Ovary (tissue), 9 donors: Measurements from ENCODE around the gene CPED1. TPM values are rescaled to one million over a fixed set of nuclear protein-coding genes. Genes with fewer than 3 reads are reported as not detected.
"Not testable (repeated sequence)": the region's sequence is repeated elsewhere in the genome, so short reads cannot be mapped to it uniquely, and the experiment has no call there.

Experiments used
- DNase-seq, 5 donors: peaks; one replicate each; pipeline ENCODE4 v3.0.0-alpha.2; 2019 to 2020
- H3K27ac ChIP-seq, 2 donors: fragments of 200-600 bp; one replicate each; pipeline versions ENCODE4 v1.5.1 to v1.8.0; 2019 to 2022
- H3K27me3 ChIP-seq: fragments of 200-600 bp; one replicate; pipeline ENCODE4 v1.8.0; 2022
- H3K36me3 ChIP-seq: fragments of 200-600 bp; sonication (generic); one replicate; pipeline ENCODE4 v1.5.1; 2019
- H3K4me1 ChIP-seq: one replicate; pipeline ENCODE4 v1.8.1; 2013; ENCODE audit warnings: mild to moderate bottlenecking, moderate library complexity; ENCODE audit not compliant: insufficient read depth
- H3K4me3 ChIP-seq: fragments of 200-600 bp; sonication (generic); one replicate; pipeline ENCODE4 v1.5.1; 2017
- H3K9me3 ChIP-seq, 2 donors: fragments of 200-600 bp in 1 of 2; sonication (generic) in 1 of 2; one replicate each; pipeline versions ENCODE4 v1.5.1 to v1.8.1; 2013 to 2019; ENCODE audit warnings: mild to moderate bottlenecking in 1 of 2, moderate library complexity in 1 of 2
- CTCF ChIP-seq, 3 donors: fragments of 450-650 bp in 2 of 3; fragments of 200-600 bp in 1 of 3; IDR thresholded peaks; one replicate each; pipeline versions ENCODE4 v1.5.1 to v1.8.0; 2016 to 2022; ENCODE audit warnings: antibody characterized with exemption in 3 of 3, mild to moderate bottlenecking in 1 of 3
- EP300 ChIP-seq: sonication (generic); formaldehyde crosslinking; IDR thresholded peaks from one replicate; pipeline ENCODE4 v1.6.1; 2017; ENCODE audit warnings: antibody characterized with exemption
- POLR2A ChIP-seq: fragments of 450-650 bp; IDR thresholded peaks from one replicate; pipeline ENCODE4 v1.6.1; 2017; ENCODE audit warnings: antibody characterized with exemption, mild to moderate bottlenecking, moderate library complexity
- WGBS, 3 donors: extraction: QIAGEN DNeasy Blood & Tissue Kit in 1 of 3; methylation state at CpG; one replicate each; pipeline versions ENCODE4 v1.1.5 to v1.1.7; 2013 to 2017; 5-methylcytosine and 5-hydroxymethylcytosine counted together
- intact Hi-C, 4 donors: fragments of 100-400 bp; cut with DNase I; formaldehyde crosslinking; loops; one replicate each; pipeline versions ENCODE4 v1.11.0 to v1.15.1; 2022 to 2023
- polyA plus RNA-seq, 2 donors: library from polyadenylated mRNA; stranded (reverse); fragments of 200-250 nt in 1 of 2; fragments of 350-450 nt in 1 of 2; fragmentation: Illumina TruSeq in 1 of 2; extraction: RNeasy Lipid Tissue Mini Kit (QIAGEN cat#74804) in 1 of 2; gene quantifications; one replicate each; pipeline ENCODE4 v1.2.3, GENCODE V29; 2013 to 2014
- total RNA-seq, 7 donors: library from RNA; depleted of rRNA in 2 of 7; stranded (reverse); fragments of >200 nt in 2 of 7; fragmentation: NEBNext Ultra II Directional in 3 of 7; extraction: Animal tissue kit (Norgen Biotek cat#: 25700) in 3 of 7; gene quantifications; one replicate each; pipeline versions ENCODE4 v1.1.0 to v1.2.4, GENCODE V29; 2016 to 2023
- donor health status: DM: no; HTN: no; CAD: no; lungs with moderate emphysema.
- donor health status: DM: no; HTN: no; CAD: no.
- donor health status: Bipolar disorder and iron deficiency.
- donor health status: DM: yes; HTN: yes; CAD: no.
- donor health status: DM: no; HTN: no; CAD: no.
- donor health status: DM: yes; HTN: yes; CAD: no.

CPED1 gene
- total and polyA plus RNA-seq, 9 donors: 42.1 to 127 (median 88.8) TPM

GRCh38 chr7:121182281-121182680, 193.8 kb downstream of the CPED1 start:
- H3K4me1 ChIP-seq: peaks cover 8% of the 10 kb centered on the region
- DNase-seq: no peak
- no peaks in the 10 kb centered on the region for H3K36me3 ChIP-seq
- H3K27ac ChIP-seq: no peak overlapping the region
- no peaks in the 10 kb centered on the region for H3K27me3 ChIP-seq
- H3K9me3 ChIP-seq: no peaks in the 10 kb centered on the region
- TF ChIP-seq CTCF (IDR thresholded peaks at IDR 0.05) (no peak), POLR2A (no peak), EP300 (no peak)
- intact Hi-C loops: no loop called here
- no peak overlapping the region for H3K4me3 ChIP-seq

- Histone ChIP-seq H3K36me3 (no peaks in the 10 kb centered on the region), H3K27ac (no peak overlapping the region), H3K27me3 (no peaks in the 10 kb centered on the region), H3K4me3 (no peak overlapping the region), H3K4me1 (peaks cover 8% of the 10 kb centered on the region), H3K9me3 (no peaks in the 10 kb centered on the region)
- intact Hi-C loops: no loop called here
- DNase-seq: no peak
- TF ChIP-seq POLR2A (no peak), EP300 (no peak), CTCF (IDR thresholded peaks at IDR 0.05) (no peak)
Observed at GRCh38 chr7:121182902-121183301, 194.4 kb downstream of the CPED1 start.

- H3K4me3 ChIP-seq, H3K9me3 ChIP-seq, H3K36me3 ChIP-seq, DNase-seq, H3K27me3 ChIP-seq, intact Hi-C loops, H3K27ac ChIP-seq, H3K4me1 ChIP-seq: not testable (repeated sequence)
- WGBS, 3 donors: 94 to 98% (median 95%) methylated on average over 4 of the region's 4 CpGs
Observed at GRCh38 chr7:121183883-121184282, 195.4 kb downstream of the CPED1 start.

GRCh38 chr7:121186746-121187145, 198.2 kb downstream of the CPED1 start:
- Histone ChIP-seq H3K36me3 (no peaks in the 10 kb centered on the region), H3K9me3 (no peaks in the 10 kb centered on the region), H3K4me3 (no peak overlapping the region), H3K27me3 (no peaks in the 10 kb centered on the region), H3K4me1 (peaks cover 4% of the 10 kb centered on the region), H3K27ac (no peak overlapping the region)
- TF ChIP-seq POLR2A (no peak), EP300 (no peak), CTCF (IDR thresholded peaks at IDR 0.05) (no peak)
- intact Hi-C loops: no loop called here
- WGBS, 3 donors: 52 to 82% (median 52%) methylated on average over 1 of the region's 1 CpG
- DNase-seq: no peak

- intact Hi-C loops: no loop called here
- no peaks in the 10 kb centered on the region for H3K9me3 ChIP-seq
- 88 to 93% (median 89%) methylated on average over 3 of the region's 3 CpGs for WGBS, 3 donors
- peaks cover 4% of the 10 kb centered on the region for H3K4me1 ChIP-seq
- DNase-seq: no peak
- no peak overlapping the region for H3K4me3 ChIP-seq
- H3K36me3 ChIP-seq: no peaks in the 10 kb centered on the region
- H3K27me3 ChIP-seq: no peaks in the 10 kb centered on the region
- TF ChIP-seq CTCF (IDR thresholded peaks at IDR 0.05) (no peak), POLR2A (no peak), EP300 (no peak)
- no peak overlapping the region for H3K27ac ChIP-seq
Observed at GRCh38 chr7:121187222-121187621, 198.7 kb downstream of the CPED1 start.
